ENCODE data around the gene KRTAP10-5.
"Not testable (repeated sequence)": the region's sequence is repeated elsewhere in the genome, so short reads cannot be mapped to it uniquely, and the experiment has no call there.

KRTAP10-5 gene

DNA sequence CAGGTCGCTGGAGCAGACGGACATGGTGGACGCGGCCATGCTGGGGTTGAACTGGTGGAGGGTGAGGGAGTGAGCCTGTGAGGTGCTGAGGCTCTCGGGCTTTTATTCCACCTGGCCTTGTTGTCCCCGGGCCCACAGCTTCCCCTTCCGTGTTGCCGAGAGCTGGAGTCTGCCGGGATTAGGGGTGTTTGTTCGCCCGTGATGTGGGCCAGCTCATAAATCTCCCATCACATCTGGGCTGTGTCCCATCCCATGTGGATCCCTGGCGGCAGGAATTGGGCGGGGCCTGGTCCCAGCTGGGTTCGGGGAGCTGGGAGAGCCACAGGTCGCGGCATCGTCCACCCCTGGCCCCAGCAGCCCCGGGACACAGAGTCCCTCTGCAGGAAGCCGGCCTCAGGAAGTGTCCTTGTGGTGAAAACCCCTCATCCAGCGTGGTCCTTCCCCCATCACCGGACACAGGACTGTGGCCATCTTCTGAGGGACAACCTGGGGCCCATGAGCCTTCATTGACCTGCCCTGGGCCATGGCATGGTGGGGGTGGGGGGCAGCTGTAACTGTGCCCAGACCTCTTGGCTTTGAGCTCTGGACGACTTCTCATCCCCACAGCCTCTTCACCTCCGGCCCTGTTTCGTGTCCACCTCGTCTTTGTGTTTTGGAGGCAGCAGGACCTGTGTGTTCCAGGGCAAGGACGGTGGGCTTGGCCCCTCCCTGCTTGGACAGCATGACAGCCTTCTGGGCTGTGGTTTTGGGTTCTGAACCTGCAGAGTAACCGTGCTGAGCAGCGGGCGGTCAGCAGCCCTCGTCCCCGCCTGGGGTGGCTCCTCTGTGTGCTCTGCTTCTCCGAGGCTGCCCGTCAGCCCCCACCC is 12.3 kb upstream of the KRTAP10-5 start, which contains the start of gene KRTAP10-6:
Gene KRTAP10-6 (minus strand): TSS at position 60 of the 866 bp plus-strand sequence. CDS start 21 bp downstream, at position 39.
- TF ChIP-seq, protein P1, sequence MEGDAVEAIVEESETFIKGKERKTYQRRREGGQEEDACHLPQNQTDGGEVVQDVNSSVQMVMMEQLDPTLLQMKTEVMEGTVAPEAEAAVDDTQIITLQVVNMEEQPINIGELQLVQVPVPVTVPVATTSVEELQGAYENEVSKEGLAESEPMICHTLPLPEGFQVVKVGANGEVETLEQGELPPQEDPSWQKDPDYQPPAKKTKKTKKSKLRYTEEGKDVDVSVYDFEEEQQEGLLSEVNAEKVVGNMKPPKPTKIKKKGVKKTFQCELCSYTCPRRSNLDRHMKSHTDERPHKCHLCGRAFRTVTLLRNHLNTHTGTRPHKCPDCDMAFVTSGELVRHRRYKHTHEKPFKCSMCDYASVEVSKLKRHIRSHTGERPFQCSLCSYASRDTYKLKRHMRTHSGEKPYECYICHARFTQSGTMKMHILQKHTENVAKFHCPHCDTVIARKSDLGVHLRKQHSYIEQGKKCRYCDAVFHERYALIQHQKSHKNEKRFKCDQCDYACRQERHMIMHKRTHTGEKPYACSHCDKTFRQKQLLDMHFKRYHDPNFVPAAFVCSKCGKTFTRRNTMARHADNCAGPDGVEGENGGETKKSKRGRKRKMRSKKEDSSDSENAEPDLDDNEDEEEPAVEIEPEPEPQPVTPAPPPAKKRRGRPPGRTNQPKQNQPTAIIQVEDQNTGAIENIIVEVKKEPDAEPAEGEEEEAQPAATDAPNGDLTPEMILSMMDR (conservative IDR thresholded peaks at IDR 0.05; ENCODE audit: low read depth, low read length), result no peak
- H3K4me3 ChIP-seq (ENCODE audit: low read depth, low read length), result no peak within 1 kb of the TSS
- DNase-seq (ENCODE audit: low read depth), result no peak

DNA sequence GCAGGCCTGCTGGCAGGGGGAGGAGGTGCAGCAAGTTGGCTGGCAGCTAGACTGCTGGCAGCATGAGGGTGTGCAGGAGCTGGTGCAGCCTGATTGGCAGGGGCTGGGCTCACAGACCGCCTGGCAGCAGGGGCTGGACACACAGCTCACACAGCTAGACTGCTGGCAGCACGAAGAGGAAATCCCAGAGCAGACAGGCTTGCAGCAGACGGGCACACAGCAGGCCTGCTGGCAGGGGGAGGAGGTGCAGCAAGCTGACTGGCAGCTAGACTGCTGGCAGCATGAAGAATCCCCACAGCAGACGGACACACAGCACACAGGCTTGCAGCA is 11.4 kb upstream of the KRTAP10-5 start:
- not testable (repeated sequence) for DNase-seq (ENCODE audit: low read depth); H3K4me3 ChIP-seq (ENCODE audit: low read depth, low read length)

DNA sequence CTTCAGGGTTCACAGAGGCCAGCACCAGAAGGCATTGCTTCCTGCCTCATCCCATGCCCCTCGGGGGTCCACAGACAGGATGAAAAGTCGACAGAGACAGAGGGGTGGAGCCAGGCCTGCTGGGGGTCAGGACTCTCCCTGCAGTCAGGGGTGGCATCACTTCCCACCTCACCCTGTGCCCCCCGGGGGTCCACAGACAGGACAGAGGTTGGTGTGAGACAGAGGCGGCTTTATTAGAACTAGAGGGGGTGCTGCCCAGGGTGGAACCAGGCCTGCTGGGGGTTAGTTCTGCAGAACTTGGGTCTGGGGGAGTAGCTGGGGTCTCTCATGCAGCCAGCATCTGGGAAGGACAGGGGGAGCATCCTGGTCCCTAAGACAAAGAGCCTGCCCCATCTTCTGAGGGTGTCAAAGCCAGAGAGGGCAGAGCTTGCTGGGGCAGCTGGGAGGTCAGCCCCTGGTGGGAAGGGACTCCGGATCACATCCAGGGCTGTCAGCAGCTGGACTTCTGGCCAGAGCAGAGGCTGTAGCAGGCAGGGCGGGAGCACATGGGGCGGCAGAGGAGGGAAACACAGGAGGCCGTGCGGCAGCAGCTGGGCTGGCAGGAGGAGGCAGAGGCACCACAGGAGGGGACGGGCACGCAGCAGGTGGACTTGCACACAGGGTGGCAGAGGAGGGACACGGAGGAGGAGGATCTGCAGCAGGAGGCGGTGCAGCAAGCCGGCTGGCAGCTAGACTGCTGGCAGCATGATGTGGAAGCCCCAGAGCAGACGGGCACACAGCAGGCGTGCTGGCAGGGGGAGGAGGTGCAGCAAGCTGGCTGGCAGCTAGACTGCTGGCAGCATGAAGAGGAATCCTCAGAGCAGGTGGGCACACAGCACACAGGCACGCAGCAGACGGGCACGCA is 10.7 kb upstream of the KRTAP10-5 start:
- H3K4me3 ChIP-seq (ENCODE audit: low read depth, low read length); DNase-seq (ENCODE audit: low read depth): not testable (repeated sequence)

DNA sequence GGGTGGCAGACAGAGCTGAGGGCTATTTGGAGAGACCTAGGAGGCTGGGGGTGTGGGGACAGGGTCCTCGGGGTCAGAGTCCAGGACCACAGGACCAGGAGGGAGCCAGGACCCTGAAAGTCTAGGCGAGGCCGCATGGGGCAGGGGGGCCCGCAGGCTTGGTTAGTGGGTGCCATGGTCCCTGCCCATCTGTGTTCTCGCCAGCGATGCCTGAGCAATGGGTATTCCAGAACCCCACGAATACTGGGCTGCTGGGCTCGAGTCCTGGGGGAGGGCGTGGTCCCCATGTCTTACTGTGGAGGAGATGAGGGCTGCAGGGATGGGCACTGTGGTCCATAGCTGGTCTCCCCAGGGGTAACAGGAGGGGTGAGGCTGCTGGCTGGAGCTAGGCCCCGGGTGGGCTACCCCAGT is 9.9 kb upstream of the KRTAP10-5 start:
- H3K4me3 ChIP-seq (ENCODE audit: low read depth, low read length), result no peak overlapping the region
- DNase-seq (ENCODE audit: low read depth), result no peak
- TF ChIP-seq, protein P1 (conservative IDR thresholded peaks at IDR 0.05; ENCODE audit: low read depth, low read length), result no peak

DNA sequence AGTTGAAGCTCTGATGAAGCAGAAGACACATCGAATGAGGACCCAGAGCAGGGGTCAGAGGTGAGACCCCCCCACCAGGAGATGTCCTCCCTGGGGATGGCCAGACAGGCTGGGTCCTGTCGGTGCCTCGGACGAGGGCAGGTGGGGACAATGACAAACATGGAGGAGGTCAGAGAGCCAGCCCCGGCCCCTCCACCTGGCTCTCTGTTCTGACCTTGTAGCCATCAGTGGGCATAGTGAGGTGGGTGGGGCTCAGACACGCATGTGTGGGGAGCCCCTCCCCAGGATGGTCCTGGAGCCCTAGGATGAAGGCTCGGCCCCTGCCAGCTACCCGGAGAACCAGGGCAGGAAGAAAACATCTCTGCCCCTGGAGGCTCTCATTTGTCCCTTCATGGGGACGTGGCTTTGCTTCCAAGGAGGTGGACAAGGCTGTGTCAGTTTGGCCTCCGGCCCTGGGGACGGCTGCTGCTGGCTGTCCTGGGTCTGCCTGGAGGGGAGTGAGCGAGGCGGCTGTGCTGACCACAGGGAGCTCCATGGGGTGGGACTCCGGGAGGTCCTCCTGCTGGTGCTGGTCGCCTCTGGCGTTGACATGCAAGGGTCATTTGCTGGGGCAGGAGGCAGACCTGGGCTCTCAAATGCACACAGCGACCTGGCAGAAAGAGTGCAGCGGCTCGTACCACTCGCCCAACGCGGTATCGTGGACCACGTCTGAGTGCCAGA is 9.3 kb upstream of the KRTAP10-5 start:
- DNase-seq (ENCODE audit: low read depth), result no peak
- TF ChIP-seq, protein P1 (conservative IDR thresholded peaks at IDR 0.05; ENCODE audit: low read depth, low read length), result no peak
- no peak overlapping the region for H3K4me3 ChIP-seq (ENCODE audit: low read depth, low read length)

DNA sequence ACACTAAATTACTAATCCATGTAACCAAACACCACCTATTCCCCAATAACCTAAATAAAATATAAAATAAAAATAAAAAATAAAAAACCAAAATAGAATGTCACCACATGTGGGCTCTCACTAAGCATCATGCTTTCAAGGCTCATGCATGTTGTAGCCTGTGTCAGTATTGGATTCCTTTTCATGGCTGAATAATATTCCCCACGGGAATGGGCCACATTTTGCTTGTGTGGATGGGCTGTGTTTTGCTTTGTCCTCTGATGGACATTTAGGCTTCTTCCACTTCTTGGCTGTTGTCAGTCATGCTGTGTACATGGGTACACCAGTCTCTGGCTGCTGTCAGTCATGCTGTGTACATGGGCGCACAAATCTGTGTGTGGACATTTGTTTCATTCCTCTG is 8.7 kb upstream of the KRTAP10-5 start:
- TF ChIP-seq, protein P1 (conservative IDR thresholded peaks at IDR 0.05; ENCODE audit: low read depth, low read length), result no peak
- no peak for DNase-seq (ENCODE audit: low read depth)
- no peak overlapping the region for H3K4me3 ChIP-seq (ENCODE audit: low read depth, low read length)

DNA sequence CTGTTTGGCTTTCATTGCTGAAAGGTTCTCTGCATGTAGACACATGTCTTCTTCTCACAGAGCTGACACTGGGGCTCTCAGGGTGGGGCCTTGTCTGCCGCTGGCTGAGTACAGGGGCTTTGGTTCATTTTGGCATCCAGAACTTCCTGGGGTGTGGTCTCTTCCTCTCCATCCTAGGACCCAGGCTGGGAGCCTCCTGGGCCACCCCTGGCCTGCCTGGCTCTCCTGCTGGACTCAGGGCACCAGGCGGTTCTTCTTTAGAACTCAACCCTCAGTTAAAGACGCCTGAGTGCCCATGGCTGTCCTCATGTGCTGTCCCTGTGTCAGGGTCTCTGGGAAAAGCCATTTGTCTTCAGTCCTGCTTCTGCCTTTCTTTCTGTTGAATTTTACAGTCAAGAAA is 5.5 kb upstream of the KRTAP10-5 start:
- no peak overlapping the region for H3K4me3 ChIP-seq (ENCODE audit: low read depth, low read length)
- DNase-seq (ENCODE audit: low read depth), result no peak
- TF ChIP-seq, protein P1 (conservative IDR thresholded peaks at IDR 0.05; ENCODE audit: low read depth, low read length), result no peak

All from choroid plexus epithelial cell (primary cell).